Measurements from ENCODE around the gene KCNIP4.

DNA sequence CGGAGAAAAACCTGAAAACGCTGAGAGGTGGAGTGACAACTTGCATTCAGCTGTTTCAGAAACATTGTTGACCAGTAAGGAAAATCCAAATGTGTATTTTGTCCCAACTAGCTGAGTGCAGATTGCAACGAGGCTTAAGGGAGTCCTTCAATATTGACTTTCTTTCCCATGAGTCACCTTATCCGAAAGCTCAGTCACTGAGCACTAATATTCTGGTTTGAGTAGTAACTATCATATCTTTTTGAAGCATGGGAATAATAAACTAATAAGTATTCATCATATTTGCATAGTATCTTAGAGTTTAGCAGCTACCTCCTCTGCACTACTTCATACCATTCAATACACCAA is 644.1 kb downstream of the KCNIP4 start:
- no peak for TF ChIP-seq POLR2A (IDR thresholded peaks at IDR 0.05)
- TF ChIP-seq, protein P1, sequence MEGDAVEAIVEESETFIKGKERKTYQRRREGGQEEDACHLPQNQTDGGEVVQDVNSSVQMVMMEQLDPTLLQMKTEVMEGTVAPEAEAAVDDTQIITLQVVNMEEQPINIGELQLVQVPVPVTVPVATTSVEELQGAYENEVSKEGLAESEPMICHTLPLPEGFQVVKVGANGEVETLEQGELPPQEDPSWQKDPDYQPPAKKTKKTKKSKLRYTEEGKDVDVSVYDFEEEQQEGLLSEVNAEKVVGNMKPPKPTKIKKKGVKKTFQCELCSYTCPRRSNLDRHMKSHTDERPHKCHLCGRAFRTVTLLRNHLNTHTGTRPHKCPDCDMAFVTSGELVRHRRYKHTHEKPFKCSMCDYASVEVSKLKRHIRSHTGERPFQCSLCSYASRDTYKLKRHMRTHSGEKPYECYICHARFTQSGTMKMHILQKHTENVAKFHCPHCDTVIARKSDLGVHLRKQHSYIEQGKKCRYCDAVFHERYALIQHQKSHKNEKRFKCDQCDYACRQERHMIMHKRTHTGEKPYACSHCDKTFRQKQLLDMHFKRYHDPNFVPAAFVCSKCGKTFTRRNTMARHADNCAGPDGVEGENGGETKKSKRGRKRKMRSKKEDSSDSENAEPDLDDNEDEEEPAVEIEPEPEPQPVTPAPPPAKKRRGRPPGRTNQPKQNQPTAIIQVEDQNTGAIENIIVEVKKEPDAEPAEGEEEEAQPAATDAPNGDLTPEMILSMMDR (IDR thresholded peaks at IDR 0.05) = no peak

Data from heart left ventricle (tissue), 13 donors.